C4-2B (cell line): ENCODE results near the gene MICAL2.

ENCODE experiments used
- ZFX ChIP-seq: fragments of 450-650 bp; IDR thresholded peaks from 2 replicates; pipeline ENCODE4 v1.6.1; 2017
- TF ChIP-seq, protein P1 (sequence below): fragments of 450-650 bp; conservative IDR thresholded peaks from 2 replicates; pipeline ENCODE4 v1.5.1; 2017; ENCODE audit warnings: mild to moderate bottlenecking

DNA sequence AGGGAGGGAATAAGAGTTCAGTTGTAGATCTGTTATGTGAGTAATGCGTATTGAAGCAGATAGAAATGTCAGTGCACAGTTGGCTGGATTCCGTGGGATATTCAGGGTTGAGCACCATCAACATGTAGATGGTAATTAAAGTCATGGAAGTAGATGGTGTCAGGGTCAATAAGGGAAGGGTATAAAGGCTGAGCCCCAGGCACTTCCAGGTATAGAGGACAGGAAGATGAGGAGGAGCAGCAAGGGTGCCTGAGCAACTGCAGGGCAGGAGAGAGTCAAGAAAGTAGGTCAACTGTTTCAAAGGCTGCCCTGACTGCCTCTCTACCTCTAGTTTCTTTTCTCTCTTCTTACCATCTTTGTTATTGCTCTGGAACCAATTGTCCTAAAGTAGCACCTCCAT, 85.9 kb downstream of the MICAL2 start:
- TF ChIP-seq, protein P1, sequence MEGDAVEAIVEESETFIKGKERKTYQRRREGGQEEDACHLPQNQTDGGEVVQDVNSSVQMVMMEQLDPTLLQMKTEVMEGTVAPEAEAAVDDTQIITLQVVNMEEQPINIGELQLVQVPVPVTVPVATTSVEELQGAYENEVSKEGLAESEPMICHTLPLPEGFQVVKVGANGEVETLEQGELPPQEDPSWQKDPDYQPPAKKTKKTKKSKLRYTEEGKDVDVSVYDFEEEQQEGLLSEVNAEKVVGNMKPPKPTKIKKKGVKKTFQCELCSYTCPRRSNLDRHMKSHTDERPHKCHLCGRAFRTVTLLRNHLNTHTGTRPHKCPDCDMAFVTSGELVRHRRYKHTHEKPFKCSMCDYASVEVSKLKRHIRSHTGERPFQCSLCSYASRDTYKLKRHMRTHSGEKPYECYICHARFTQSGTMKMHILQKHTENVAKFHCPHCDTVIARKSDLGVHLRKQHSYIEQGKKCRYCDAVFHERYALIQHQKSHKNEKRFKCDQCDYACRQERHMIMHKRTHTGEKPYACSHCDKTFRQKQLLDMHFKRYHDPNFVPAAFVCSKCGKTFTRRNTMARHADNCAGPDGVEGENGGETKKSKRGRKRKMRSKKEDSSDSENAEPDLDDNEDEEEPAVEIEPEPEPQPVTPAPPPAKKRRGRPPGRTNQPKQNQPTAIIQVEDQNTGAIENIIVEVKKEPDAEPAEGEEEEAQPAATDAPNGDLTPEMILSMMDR = no peak
- no peak for TF ChIP-seq ZFX
